OCI-LY1 (cell line): Measurements from ENCODE around the gene ACSL1.

Source experiments
- EZH2 ChIP-seq: fragments of 200-600 bp; sonication (generic), shearing (Covaris generic); IDR thresholded peaks from 2 replicates; pipeline ENCODE4 v1.8.0; 2017; ENCODE audit warnings: borderline replicate concordance, mixed run types, mild to moderate bottlenecking, antibody characterized with exemption, low read length, moderate library complexity, mixed read lengths
- TF ChIP-seq, protein P1 (sequence below): fragments of 200-600 bp; sonication (generic), shearing (Covaris generic); IDR thresholded peaks from 2 replicates; pipeline ENCODE4 v1.5.1; 2017; ENCODE audit warnings: mild to moderate bottlenecking, antibody characterized with exemption, low read length, moderate library complexity, mixed read lengths

DNA sequence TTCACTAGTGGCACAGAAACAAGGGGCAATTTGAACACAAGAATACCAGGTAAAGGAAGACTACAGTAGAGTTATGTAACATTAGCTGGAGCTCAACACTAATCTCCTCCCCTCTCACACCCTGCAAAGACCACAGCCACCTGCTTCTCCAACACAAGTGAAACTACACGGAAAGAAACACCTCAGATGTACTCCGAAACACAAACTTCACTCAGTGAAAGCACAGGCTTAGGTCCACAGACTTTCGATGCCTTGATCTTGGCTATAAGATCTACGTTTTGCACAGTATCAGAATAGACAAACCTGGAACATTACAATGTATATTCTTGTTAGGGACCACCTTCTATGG is 7.6 kb downstream of the ACSL1 start:
- TF ChIP-seq, protein P1, sequence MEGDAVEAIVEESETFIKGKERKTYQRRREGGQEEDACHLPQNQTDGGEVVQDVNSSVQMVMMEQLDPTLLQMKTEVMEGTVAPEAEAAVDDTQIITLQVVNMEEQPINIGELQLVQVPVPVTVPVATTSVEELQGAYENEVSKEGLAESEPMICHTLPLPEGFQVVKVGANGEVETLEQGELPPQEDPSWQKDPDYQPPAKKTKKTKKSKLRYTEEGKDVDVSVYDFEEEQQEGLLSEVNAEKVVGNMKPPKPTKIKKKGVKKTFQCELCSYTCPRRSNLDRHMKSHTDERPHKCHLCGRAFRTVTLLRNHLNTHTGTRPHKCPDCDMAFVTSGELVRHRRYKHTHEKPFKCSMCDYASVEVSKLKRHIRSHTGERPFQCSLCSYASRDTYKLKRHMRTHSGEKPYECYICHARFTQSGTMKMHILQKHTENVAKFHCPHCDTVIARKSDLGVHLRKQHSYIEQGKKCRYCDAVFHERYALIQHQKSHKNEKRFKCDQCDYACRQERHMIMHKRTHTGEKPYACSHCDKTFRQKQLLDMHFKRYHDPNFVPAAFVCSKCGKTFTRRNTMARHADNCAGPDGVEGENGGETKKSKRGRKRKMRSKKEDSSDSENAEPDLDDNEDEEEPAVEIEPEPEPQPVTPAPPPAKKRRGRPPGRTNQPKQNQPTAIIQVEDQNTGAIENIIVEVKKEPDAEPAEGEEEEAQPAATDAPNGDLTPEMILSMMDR = no peak
- TF ChIP-seq EZH2 = no peak
